NCI-H146 treated with DMSO at 0.1 percent for 48 hours (cell line): ENCODE measurements around the gene POR.
"Not testable (repeated sequence)": the region's sequence is repeated elsewhere in the genome, so short reads cannot be mapped to it uniquely, and the experiment has no call there.

Experiments
- DNase-seq: peaks from one replicate; lab custom pipeline; 2025; ENCODE audit not compliant: unreplicated experiment; lab: John Stamatoyannopoulos, UW

Gene POR

DNA sequence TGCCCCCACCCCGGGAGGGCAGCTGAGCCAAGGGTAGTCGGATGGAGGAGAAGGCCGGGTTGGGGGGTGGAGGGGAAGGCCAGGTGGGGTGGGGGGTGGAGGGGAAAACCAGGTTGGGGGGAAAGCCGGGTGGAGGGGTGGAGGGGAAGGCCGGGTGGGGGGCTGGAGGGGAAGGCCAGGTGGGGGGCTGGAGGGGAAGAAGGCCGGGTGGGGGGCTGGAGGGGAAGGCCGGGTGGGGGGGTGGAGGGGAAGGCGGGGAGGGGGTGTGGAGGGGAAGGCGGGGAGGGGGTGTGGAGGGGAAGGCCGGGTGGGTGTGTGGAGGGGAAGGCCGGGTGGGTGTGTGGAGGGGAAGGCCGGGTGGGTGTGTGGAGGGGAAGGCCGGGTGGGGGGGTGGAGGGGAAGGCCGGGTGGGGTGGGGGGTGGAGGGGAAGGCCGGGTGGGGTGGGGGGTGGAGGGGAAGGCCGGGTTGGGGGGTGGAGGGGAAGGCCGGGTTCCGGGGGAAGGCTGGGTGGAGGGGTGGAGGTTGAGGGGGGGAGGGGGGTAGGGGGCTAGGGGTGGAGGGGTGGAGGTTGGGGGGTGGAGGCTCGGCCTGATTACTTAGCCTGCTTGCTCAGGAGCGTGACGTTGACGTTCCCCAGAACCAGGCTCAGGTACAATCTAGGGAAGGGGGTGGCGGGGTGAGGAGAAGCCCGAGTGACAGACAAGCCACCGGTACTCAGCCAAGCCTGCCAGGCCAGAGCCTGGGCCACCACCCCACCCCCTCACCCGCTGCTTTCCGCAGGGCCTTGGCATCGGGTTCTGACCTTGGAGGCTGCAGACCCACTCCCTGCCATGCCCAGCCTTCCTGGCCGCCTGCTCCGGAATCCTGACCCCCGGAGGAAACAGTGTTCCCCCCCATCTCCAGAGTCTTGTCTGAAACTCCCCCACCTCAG is 73.9 kb downstream of the POR start:
- no peak for DNase-seq

DNA sequence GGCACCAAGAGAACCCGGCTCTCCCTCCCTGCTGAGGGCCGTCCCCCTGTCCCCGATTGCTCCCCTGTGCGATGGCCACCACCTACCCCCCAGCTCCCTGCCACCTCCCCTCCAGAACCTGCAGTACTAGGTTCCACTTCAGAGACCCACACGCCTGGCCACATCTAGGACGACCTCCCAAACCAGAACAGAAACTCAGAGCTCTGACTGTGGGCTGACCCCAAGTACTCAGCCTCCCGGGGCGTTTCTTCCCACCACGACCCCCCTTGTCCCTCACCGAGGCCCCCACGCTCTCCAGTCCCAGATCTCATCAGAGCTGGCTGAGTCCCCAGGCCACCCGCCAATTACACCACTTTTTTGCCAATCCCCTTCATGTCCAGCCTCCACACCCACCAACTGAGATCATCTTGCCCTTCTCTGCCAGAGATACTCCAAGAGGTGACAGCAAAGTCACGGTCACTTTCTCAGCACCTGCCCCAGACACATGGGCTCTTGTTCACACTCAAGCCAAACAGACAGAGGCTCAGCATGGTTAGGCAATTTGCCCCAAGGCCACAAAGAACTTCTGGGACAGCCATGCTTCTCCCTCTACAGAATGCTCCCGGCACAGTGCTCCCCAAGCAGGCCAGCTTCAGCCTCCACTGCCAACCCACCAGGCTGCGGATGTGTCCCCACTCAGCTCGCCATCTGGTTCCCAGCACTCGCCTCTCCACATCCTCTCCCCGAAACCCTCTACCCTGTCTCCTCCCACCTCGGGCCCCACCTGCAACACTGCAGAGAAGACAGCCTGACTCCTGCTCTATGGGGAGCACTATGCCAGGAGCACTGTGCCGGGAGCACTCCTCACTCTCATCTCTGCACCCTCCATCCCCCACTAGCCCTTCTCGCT is 74.8 kb downstream of the POR start:
- DNase-seq = no peak

DNA sequence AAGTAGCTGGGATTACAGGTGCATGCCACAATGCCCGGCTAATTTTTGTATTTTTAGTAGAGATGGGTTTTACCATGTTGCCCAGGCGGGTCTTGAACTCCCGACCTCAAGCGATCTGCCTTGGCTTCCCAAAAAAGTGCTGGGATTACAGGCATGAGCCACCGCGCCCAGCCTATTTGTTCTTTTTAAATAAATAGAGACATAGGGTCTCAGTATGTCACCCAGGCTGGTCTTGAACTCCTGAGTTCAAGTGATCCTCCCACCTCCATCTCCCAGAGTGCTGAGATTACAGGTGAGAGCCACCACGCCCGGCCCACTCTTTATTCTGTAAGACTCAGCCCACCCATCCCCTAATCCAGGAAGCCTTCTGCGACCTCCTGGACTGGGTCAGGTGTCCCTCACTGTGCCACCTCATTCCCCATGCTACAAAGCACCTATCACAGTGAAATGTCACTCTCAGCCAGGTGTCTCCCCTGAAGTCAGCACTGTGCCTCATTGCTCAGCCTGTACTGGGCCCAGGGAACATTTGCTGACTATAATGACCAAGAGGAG is 76.7 kb downstream of the POR start:
- no peak for DNase-seq

DNA sequence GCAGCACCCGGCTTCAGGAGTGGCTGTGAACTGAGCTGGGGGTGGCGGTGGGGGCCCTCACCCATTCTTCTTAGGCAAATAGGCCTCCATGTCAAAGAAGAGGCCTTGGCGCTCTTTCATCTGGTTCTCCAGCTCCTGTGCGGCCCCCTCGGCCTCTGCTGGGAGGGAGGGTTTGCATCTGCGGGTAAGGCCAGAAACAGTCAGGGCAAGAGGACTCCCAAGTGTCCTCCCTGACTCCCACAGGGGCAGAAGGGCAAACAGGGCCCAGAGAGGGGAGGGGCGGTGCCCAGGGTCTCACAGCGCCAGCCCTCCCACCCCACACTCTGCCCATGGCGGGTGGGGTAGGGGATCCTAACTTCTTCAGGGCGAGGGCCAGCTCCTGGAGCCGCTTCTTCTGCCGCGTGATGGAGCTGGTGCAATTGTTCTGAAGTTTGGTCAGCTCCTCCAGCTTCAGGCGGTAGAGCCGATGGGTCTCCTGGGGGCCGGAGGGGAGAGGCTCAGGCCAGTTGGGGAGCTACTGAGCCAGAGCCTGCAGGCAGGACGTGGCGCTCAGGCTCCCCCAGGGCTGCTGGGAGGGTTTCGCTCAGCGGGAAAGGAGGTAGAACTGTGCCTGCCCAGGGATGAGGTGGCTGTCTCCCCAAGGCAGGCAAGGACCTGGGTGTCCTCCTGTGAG is 77.3 kb downstream of the POR start:
- DNase-seq = no peak

DNA sequence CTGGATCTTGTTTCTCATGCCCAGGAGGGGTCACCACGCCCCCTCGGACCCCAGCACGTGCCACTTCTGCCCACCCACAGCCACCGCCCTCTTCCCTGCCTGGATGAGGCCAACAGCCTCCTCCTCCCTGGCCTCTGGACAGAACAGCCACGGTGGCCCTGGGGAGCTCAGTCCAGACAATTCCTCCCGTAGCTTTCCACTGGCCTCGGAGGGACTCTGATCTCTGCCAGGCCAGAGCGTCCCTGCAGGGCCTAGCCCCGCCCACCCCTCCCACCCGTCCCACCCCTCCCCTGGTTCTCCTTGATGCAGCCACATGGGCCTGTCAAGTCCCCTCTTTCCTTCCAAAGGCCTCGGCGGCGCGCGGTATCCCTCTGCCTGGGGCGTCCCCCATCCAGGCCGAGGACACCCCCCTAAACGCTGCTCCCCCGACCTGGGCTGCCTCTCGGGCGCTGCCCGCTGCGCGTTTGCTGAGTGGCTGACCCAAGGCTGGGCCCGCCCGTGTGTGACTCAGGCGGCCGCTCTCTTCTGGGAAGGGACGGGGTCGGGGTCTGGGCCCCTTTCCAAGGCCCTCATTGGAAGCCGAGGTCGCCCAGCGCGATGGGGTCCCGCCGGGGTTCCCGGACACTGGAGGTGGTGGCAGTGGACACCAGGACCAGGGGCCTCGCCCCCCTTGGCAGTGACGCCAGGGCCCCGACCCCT is 78.9 kb downstream of the POR start:
- peak; percentile 27 for DNase-seq

DNA sequence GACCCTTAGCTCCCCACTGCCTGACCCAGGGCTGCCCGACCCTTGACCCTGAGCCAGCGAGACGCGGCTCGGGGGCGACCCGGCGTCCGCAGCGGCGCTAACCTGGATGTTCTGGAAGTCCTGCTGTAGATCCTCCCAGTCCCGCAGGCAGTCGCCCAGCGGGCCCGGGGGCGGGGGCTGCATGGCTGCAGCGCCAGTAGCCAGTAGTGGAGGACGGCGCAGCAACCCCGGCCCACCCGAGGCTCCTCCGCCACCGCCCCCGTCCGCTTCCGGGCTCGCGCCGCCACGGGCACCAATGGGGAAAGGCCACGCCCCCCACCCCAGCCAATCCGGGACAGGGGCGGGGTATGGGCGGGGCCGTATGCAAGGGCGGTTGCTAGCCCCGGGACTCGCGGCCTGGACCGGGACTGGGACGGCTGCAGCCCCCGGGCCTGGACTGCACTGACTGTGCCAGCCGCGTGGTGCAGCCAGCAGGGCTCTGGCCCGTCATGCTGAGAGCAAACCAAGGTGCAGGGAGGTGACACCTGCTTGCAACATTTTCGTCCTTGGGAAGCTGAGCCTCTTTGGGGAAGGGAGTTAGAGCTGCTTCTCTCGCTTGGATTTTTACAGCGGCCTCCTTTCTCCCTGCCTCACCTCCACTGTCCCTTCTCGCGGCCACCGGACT is 79.6 kb downstream of the POR start, which contains the start of gene TMEM120A:
Gene TMEM120A, minus strand, starts transcription at position 208 of the 664 bp plus-strand sequence. Its CDS starts 25 bp downstream, at position 183.
- DNase-seq = peak; percentile 79

DNA sequence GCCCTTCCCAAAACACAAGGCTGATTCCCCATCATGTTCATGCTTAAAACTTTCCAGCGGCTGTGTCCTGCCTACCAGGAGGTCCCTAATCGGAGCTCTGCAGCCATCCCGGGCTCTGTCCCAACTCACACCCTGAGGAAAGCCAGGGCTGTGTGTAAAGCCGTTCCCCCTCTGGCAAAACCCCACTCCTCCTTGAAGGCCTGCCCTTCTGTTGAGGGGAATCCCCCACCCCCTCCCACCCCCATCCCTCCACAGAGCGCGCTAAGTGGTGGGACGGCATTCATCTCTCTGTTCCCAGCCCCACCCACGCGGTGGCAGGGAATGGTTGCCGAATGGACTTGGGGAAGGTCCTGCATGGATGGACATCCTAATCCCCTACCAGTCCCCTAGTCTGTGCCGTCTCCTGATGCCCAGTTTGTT is 80.1 kb downstream of the POR start:
- DNase-seq = no peak

DNA sequence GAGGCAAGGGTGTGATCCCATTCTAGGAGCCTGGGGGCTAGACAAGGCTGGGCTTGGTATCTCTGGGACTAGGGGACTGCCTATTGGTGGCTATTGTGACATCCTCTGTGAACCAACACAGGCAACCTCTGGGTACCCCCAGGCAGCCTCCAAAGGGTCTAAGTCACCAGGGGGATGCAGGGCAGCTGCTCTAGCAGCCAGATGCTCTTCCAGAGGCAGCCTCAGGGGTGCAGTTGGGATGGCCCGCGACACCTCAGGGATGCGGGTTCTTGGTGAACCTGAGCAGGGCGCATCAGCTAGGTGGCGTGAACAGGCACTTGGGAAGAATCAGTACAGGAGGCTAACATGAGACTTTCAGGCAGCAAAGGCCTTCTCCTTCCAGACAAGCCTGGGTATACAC is 81.0 kb downstream of the POR start:
- no peak for DNase-seq

DNA sequence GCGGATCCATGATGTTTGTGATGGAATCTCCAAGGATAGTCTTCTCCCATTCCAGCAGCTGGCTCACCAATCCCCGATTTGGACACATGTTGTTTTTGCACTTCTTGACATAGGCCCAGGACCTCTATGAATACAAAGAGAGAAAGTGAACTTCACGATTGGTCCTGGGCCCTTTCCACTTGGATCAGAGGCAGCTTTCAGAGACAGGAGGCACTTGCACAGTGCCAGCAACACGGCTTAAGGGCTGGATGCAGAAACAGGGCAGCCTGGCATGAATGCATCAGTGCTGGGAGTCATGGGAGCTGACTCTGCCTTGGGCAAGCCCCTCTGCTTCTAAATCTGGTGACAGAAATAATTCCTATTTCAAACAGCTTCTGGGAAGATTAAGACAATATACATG is 81.5 kb downstream of the POR start:
- DNase-seq = no peak

DNA sequence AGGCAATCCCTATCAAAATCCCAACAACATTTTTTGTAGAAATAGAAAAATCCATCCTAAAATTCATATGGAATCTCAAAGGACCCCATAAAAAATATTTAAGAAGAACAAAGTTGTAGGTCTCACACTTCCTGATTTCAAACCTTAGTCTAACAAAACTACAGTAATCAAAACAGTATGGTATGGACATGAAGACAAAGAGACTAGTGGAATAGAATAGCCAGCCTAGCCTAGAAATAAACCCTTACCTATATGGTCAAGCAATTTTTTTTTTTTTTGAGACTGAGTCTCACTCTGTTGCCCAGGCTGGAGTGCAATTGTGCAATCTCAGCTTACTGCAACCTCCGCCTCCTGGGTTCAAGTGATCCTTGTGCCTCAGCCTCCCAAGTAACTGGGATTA is 83.1 kb downstream of the POR start:
- no peak for DNase-seq

DNA sequence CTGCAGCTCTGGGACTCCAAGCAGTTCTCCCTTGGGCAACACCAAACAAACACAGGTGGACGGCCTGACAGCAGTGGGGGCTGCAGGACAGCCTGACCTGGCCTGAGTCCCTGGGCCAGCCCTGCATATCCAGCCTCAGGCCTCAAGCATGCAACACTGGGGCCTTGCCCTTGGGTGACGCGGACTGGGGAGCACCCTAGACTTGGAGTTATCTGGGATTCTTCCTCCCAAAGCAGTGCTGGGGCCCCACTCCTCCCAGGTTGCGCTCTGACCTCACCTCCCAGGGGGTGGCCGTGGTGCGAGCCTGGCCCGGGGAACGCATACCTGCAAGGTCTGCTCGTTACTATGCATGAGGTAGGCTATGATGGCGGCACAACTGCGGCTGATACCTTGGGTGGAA is 85.6 kb downstream of the POR start:
- DNase-seq = no peak

DNA sequence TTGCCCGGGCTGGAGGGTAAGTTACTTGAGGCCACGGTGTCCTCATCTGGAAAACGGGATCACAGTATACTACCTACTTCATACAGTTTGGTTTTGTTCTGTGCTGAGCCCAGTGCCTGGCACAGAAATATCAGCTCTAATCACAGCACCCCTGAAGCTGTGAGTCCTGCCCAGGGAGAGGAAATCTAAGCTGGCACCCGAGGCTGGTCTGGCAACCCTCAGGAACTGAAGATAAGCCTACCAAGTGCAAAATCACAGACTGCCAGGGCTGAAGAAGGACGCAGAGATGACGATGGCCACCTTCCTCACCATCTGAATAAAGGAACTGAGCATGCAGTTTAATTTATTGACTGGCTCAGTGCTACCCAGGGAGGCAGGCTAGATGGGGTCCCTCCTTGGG is 87.2 kb downstream of the POR start:
- no peak for DNase-seq

DNA sequence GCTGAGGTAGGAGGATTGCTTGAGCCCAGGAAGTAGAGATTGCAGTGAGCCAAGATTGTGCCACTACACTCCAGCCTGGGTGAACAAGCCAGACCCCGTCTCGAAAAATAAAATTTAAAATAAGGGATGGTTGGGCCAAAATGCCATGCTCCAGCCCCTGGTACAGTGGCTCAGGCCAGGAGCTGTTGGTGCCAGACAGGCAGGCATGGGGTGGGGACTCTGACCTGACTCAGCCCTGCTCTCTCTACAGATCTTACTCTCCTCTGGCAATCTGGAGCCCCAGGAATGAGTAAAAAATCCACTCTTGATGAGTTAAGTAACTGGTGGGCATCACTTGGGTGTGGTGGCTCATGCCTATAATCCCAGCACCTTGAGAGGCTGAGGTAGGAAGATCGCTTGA is 87.9 kb downstream of the POR start:
- no peak for DNase-seq

DNA sequence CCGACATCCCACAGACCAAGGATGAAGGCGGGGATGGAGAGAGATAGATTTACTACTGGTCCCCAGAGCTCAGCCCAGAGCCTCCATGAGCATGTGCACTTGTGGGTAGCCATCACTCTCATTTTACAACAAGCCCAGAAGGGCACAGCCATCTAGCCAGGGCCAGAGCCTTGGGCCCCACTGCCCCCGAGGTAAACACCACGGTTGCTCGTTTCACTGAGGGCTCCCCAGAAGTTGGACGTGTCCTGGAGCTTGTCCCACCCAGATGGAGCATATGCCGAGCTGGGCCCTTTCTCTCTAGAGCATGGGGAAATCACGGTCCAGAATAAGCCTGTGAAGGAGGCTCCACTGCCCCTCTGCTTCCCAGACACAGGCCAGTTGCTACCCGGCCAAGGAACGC is 88.4 kb downstream of the POR start:
- DNase-seq = no peak

DNA sequence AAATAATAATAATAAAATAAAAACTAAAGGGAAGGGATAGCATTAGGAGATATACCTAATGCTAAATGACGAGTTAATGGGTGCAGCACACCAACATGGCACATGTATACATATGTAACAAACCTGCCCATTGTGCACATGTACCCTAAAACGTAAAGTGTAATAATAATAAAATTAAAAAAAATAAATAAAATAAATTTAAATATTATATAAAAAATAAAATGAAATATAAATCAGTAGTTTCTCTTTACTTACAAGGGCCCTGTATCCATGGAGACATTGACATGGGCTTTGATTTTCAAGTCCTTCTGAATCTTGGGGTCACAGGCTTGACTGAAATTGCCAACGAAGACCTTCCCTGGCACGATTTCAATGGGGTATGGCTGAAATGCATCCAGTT is 90.0 kb downstream of the POR start:
- not testable (repeated sequence) for DNase-seq

DNA sequence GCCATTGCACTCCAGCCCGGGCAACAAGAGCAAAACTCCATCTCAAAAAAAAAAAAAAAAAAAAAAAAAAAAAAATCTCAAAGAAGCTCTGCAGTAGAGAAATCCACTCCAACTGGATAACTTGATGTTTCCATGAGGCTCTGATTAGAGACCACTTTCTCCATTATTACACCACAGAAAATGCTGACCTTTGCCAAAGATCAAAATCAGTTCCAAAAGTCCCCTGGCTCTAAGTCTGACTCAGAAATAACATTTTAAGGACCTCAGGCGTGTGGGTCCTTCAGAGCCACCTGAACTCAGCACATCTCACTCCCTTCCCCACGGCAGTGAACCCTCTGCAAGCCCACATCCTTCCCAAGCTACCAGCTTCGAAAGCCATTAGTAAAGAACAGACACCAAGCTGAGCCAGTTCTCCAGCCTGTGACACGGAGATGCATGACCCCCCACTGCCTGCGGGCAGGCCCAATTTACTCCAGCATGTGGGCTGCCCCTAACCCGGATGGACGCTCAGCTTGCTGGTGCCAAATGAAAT is 93.3 kb downstream of the POR start:
- DNase-seq = no peak

DNA sequence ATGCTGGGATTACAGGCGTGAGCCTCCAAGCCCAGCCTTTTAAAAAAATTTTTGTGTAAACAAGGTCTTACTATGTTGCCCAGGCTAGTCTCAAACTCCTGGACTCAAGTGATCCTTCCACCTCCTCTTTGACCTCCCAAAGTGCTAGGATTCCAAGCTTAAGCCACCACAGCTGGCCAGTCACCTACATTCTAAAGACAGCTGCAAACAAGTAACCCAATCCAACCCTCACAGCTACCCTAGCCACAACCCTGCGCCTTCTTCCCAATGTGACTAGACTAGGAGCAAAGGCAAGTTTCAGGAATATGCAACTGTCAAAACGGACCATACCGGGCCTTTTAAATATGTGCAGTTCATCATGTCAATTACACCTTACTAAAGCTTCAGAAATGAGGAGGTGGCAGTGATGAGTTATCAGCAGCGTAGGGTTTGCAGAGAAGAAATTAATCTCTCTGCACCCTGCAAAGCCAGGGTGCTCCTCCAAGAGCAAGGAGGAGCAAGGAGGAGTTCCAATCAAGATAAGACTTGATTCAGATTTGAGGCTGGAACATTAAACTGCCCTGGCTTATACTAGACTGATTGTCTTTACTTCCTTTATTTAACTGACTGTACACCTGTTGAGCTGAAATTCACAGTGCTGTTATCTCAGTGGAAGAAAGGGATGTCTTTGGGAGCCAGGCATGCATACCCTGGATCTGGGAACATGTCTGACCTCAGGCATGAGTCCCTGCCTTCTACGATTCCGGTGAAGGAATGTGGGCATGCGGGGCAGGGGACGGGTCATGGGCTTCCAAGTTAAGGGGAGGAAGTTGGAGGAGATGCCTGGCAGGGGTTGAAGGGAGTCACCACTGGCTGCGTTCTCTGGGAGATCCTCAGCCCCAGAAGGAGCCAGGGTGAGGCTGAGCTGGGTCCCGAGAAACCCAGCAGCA is 95.0 kb downstream of the POR start:
- no peak for DNase-seq

DNA sequence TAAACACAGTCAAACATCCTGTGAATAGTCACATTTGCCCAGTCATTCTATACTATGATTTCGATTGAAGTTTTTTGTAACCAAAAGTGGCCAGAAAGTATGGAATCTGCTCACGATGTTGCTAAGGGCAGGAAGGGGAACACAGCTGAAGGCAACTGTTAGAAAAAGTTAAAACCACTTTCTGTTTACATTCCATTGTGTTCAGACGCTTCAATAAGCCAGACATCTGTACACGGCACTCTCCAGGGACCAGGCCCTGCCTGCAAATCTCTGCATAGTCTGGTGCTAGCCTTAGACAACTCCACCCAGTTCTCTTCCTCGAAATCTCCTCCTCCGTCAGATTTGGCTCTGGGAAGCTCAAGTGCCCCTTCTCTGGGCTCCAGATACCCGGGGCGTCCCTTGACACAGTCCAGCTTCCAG is 96.5 kb downstream of the POR start:
- DNase-seq = no peak
